Mammary epithelial cell (primary cell): ENCODE measurements around the gene MT1G.

Experiments
- EZH2 ChIP-seq: IDR thresholded peaks from 2 replicates; pipeline ENCODE4 v1.6.1; 2012; ENCODE audit warnings: low read length, inconsistent platforms, borderline replicate concordance
- TF ChIP-seq, protein P1 (sequence below), 2 donors: IDR thresholded peaks in 1 of 2; conservative IDR thresholded peaks in 1 of 2; 2 replicates each; pipeline ENCODE4 v1.5.1; 2011 to 2012; ENCODE audit warnings: inconsistent platforms in 2 of 2, low read length in 2 of 2, mild to moderate bottlenecking in 2 of 2, control low read depth in 1 of 2, low read depth in 1 of 2; ENCODE audit not compliant: insufficient read depth in 1 of 2; ENCODE audit errors: extremely low read depth in 1 of 2

DNA sequence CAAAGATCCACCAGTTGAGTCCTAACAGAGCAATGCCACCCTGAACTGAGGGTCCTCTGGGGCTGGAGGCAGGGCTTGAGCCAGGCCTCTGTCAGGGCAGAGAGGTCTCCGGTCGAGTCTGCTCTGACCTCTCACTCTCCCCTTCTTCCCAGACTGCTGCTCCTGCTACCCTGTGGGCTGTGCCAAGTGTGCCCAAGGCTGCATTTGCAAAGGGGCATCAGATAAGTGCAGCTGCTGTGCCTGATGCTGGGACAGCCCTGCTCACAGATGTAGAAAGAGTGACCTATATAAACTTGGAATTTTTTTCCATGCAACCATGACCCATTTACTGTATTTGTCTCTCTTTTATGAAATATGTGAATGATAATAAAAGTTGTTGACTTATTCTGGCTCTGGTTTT, 18.6 kb downstream of the MT1G start:
- TF ChIP-seq, protein P1, sequence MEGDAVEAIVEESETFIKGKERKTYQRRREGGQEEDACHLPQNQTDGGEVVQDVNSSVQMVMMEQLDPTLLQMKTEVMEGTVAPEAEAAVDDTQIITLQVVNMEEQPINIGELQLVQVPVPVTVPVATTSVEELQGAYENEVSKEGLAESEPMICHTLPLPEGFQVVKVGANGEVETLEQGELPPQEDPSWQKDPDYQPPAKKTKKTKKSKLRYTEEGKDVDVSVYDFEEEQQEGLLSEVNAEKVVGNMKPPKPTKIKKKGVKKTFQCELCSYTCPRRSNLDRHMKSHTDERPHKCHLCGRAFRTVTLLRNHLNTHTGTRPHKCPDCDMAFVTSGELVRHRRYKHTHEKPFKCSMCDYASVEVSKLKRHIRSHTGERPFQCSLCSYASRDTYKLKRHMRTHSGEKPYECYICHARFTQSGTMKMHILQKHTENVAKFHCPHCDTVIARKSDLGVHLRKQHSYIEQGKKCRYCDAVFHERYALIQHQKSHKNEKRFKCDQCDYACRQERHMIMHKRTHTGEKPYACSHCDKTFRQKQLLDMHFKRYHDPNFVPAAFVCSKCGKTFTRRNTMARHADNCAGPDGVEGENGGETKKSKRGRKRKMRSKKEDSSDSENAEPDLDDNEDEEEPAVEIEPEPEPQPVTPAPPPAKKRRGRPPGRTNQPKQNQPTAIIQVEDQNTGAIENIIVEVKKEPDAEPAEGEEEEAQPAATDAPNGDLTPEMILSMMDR (conservative IDR thresholded peaks at IDR 0.05 in 1 of 2, IDR thresholded peaks at IDR 0.05 in 1 of 2; ENCODE audit: extremely low read depth in 1 of 2, insufficient read depth in 1 of 2, low read depth in 1 of 2, low read length in 2 of 2) = no peak
- no peak for TF ChIP-seq EZH2
